Neuronal stem cell (in vitro differentiated cells): Measurements from ENCODE around the gene PSMC5.

Source experiments
- DNase-seq: peaks from one replicate; pipeline ENCODE4 v3.0.0-alpha.2; 2013; ENCODE audit warnings: low spot score
- H2AFZ ChIP-seq: one replicate; pipeline ENCODE4 v1.6.1; 2013; ENCODE audit warnings: mild to moderate bottlenecking, low read length, inconsistent platforms
- H2AK5ac ChIP-seq: 2 replicates; pipeline ENCODE4 v1.6.1; 2013; ENCODE audit warnings: low read depth, mild to moderate bottlenecking, inconsistent platforms, low read length, moderate library complexity, mixed read lengths
- H2BK120ac ChIP-seq: 2 replicates; pipeline ENCODE4 v1.6.1; 2013; ENCODE audit warnings: low read depth, mild to moderate bottlenecking, inconsistent platforms, low read length, moderate library complexity, mixed read lengths
- H2BK12ac ChIP-seq: one replicate; pipeline ENCODE4 v1.6.1; 2013; ENCODE audit warnings: low read length, inconsistent platforms
- H2BK15ac ChIP-seq: 2 replicates; pipeline ENCODE4 v1.6.1; 2013; ENCODE audit warnings: mild to moderate bottlenecking, low read length, inconsistent platforms, mixed read lengths
- H2BK5ac ChIP-seq: one replicate; pipeline ENCODE4 v1.6.1; 2013; ENCODE audit warnings: inconsistent platforms, mild to moderate bottlenecking, low read length, moderate library complexity
- H3K14ac ChIP-seq: one replicate; pipeline ENCODE4 v1.6.1; 2013; ENCODE audit warnings: low read length, inconsistent platforms
- H3K18ac ChIP-seq: 2 replicates; pipeline ENCODE4 v1.6.1; 2013; ENCODE audit warnings: low read length, inconsistent platforms
- H3K23ac ChIP-seq: 2 replicates; pipeline ENCODE4 v1.6.1; 2013; ENCODE audit warnings: low read depth, mild to moderate bottlenecking, mixed read lengths, low read length, inconsistent platforms; ENCODE audit not compliant: poor library complexity
- H3K27ac ChIP-seq: replicated peaks from 3 replicates; pipeline ENCODE4 v1.5.1; 2013; ENCODE audit warnings: low read length, inconsistent platforms
- H3K27me3 ChIP-seq, 3 experiments: 2 replicates each; pipeline ENCODE4 v1.6.1; 2013; ENCODE audit warnings: low read length in 3 of 3, mild to moderate bottlenecking in 2 of 3, inconsistent platforms in 1 of 3, low read depth in 1 of 3, mixed read lengths in 1 of 3, moderate library complexity in 1 of 3; ENCODE audit not compliant: control insufficient read depth in 3 of 3, insufficient read depth in 3 of 3
- H3K36me3 ChIP-seq, 2 donors: replicated peaks in 1 of 2; 2 replicates each; pipeline ENCODE4 v1.6.1; 2013; ENCODE audit warnings: low read length in 2 of 2; ENCODE audit not compliant: control insufficient read depth in 2 of 2, insufficient read depth in 2 of 2
- H3K4ac ChIP-seq: 2 replicates; pipeline ENCODE4 v1.6.1; 2013; ENCODE audit warnings: inconsistent platforms, mild to moderate bottlenecking, low read length, moderate library complexity
- H3K4me1 ChIP-seq, 2 donors: 1 replicate in 1 of 2; 2 replicates in 1 of 2; pipeline ENCODE4 v1.6.1; 2013; ENCODE audit warnings: low read length in 2 of 2, low read depth in 1 of 2; ENCODE audit not compliant: control insufficient read depth in 2 of 2, insufficient read depth in 1 of 2
- H3K4me2 ChIP-seq: one replicate; pipeline ENCODE4 v1.6.1; 2013; ENCODE audit warnings: mild to moderate bottlenecking, low read length, inconsistent platforms; ENCODE audit not compliant: insufficient read depth, poor library complexity, severe bottlenecking
- H3K4me3 ChIP-seq, 2 donors: 2 replicates each; pipeline ENCODE4 v1.5.1; 2013; ENCODE audit warnings: low read length in 2 of 2, mild to moderate bottlenecking in 2 of 2, inconsistent platforms in 1 of 2, moderate library complexity in 1 of 2
- H3K79me1 ChIP-seq: one replicate; pipeline ENCODE4 v1.6.1; 2013; ENCODE audit warnings: low read depth, mild to moderate bottlenecking, inconsistent platforms, low read length, moderate library complexity
- H3K9ac ChIP-seq: one replicate; pipeline ENCODE4 v1.6.1; 2013; ENCODE audit warnings: mild to moderate bottlenecking, low read depth, low read length, inconsistent platforms; ENCODE audit not compliant: poor library complexity
- H3K9me3 ChIP-seq, 2 donors: replicated peaks in 1 of 2; 2 replicates each; pipeline versions ENCODE3 to v1.6.1; 2013; ENCODE audit warnings: low read length in 2 of 2, mild to moderate bottlenecking in 2 of 2, inconsistent platforms in 1 of 2, low read depth in 1 of 2, mixed read lengths in 1 of 2, moderate library complexity in 1 of 2; ENCODE audit not compliant: control insufficient read depth in 2 of 2, insufficient read depth in 1 of 2
- H4K8ac ChIP-seq: one replicate; pipeline ENCODE4 v1.6.1; 2013; ENCODE audit warnings: low read depth, mild to moderate bottlenecking, inconsistent platforms, low read length, moderate library complexity
- H4K91ac ChIP-seq: one replicate; pipeline ENCODE4 v1.6.1; 2013; ENCODE audit warnings: low read length, low read depth, mild to moderate bottlenecking, inconsistent platforms; ENCODE audit not compliant: poor library complexity
- WGBS, 2 donors: extraction: QIAGEN DNeasy Blood & Tissue Kit; methylation state at CpG; one replicate each; pipeline ENCODE4 v1.1.7; 2013; ENCODE audit warnings: missing lambda C conversion rate in 2 of 2, mixed read lengths in 1 of 2; ENCODE audit not compliant: insufficient read length in 2 of 2, insufficient replicate concordance in 1 of 2; ENCODE audit errors: extremely low coverage in 2 of 2; 5-methylcytosine and 5-hydroxymethylcytosine counted together

The PSMC5 gene

DNA sequence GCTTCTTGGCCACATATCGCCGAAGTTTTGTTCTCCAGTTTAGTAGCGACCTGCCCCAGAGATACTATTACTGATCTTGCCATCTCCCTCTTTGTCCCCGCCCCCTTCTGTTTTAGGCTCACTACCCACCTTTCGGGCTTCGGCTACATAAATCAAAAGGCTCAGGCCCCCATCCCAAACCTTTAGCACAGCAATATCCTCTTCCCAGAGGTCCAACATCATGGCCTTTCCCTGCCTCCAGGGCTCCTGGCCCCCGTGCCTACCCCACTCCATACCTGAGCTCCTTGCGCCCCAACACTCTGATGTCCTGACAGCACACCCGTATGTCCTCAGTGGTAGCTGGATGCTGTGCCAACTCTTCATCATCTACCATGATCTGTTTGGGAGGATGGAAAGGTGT lies 2.9 kb upstream of the PSMC5 start:
- no peak for DNase-seq
- Histone ChIP-seq H3K14ac (no peak overlapping the region), H2AK5ac (no peak overlapping the region), H4K8ac (no peak overlapping the region), H2BK15ac (no peak overlapping the region), H3K4me3 (peak overlapping the region in 1 of 2 donors; percentile 27), H3K9ac (no peak overlapping the region), H3K23ac (no peak overlapping the region), H3K27me3 (no peaks in the 10 kb centered on the region), H2BK12ac (no peak overlapping the region), H3K27ac (no peak overlapping the region), H3K36me3 (peaks cover 54 to 80% of the 10 kb centered on the region in 2 donors), H2AFZ (no peak overlapping the region), H4K91ac (no peak overlapping the region), H3K4ac (no peak overlapping the region), H2BK5ac (no peak overlapping the region), H3K4me2 (no peak overlapping the region), H3K9me3 (no peaks in the 10 kb centered on the region), H3K79me1 (peaks cover 5% of the 10 kb centered on the region), H3K18ac (no peak overlapping the region), H2BK120ac (no peak overlapping the region), H3K4me1 (peaks cover 8 to 12% of the 10 kb centered on the region in 2 donors)
- WGBS, 2 donors, result no CpG with 5 or more reads among the region's 9 CpGs

DNA sequence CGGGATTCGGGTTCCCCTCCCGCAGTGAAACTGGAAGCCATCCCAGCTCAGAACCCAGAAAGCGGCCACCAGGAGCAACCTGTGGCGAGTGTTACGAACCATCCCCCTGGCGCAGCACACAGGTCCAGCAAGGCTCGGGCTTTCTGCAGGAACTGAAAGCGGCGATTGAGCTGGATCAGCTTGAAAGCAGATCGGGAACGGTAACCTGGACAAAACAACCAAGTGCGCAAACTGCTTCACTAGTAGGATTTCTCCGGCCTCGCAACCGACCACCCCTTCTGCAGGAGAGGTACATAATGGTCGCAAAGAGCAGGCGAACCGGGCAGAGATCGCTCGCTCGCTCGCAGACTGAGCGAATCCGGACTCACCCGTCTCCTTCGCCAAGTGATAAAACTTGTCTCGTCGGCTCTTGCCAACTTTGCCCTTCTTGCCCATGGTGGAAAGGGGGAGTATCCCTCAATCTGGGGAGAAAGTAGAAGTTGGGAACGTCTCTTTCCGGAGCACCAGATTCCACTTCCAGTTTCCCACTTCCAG lies 696 bp upstream of the PSMC5 start:
- H3K27ac ChIP-seq, result peak overlapping the region; percentile 29
- H2BK5ac ChIP-seq, result no peak overlapping the region
- H3K79me1 ChIP-seq, result peaks cover 6% of the 10 kb centered on the region
- no peak overlapping the region for H2AK5ac ChIP-seq
- peaks cover 8 to 12% of the 10 kb centered on the region in 2 donors for H3K4me1 ChIP-seq
- H3K23ac ChIP-seq, result no peak overlapping the region
- no peak overlapping the region for H3K4ac ChIP-seq
- peaks cover 57 to 80% of the 10 kb centered on the region in 2 donors for H3K36me3 ChIP-seq
- H4K91ac ChIP-seq, result no peak overlapping the region
- WGBS, 2 donors, result no CpG with 5 or more reads among the region's 31 CpGs
- peak overlapping the region; percentile 67 for H3K4me2 ChIP-seq
- H2BK15ac ChIP-seq, result no peak overlapping the region
- peak overlapping the region; percentile 64 to 97 for H3K4me3 ChIP-seq
- no peaks in the 10 kb centered on the region for H3K27me3 ChIP-seq
- no peak overlapping the region for H3K18ac ChIP-seq
- no peak for DNase-seq
- H2BK12ac ChIP-seq, result no peak overlapping the region
- no peak overlapping the region for H3K14ac ChIP-seq
- no peak overlapping the region for H2BK120ac ChIP-seq
- H4K8ac ChIP-seq, result no peak overlapping the region
- H3K9me3 ChIP-seq, result no peaks in the 10 kb centered on the region
- peak overlapping the region; percentile 95 for H2AFZ ChIP-seq
- peak overlapping the region; percentile 90 for H3K9ac ChIP-seq

DNA sequence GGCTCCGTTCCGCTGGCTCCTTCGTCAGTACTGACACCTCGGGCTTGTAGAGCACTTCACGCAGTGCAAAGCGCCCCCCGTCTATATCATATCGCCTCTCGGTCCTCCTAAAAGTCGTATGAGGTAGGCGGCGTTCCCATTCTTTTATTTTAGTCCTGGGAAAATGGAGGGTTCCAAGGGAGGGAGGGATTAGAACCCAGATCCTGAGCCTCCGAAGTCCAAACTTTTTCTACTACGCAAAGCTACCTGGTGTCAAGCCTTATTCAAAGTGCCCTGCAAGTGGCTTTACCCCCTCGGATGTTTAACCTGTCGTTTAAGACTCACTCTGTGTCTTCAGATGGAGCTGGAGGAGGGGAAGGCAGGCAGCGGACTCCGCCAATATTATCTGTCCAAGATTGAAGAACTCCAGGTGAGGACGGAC lies 580 bp downstream of the PSMC5 start:
- Histone ChIP-seq H3K23ac (peak overlapping the region; percentile 92), H3K18ac (peak overlapping the region; percentile 97), H2AK5ac (no peak overlapping the region), H3K4me1 (peaks cover 8 to 12% of the 10 kb centered on the region in 2 donors), H3K4me3 (peak overlapping the region; percentile 64 to 97), H3K14ac (no peak overlapping the region), H2BK15ac (peak overlapping the region; percentile 32), H2BK120ac (no peak overlapping the region), H3K9me3 (no peaks in the 10 kb centered on the region), H2BK12ac (no peak overlapping the region), H4K91ac (no peak overlapping the region), H3K9ac (peak overlapping the region; percentile 95), H2AFZ (peak overlapping the region; percentile 95), H3K4me2 (peak overlapping the region; percentile 86), H4K8ac (no peak overlapping the region), H3K36me3 (peaks cover 60 to 80% of the 10 kb centered on the region in 2 donors), H3K4ac (no peak overlapping the region), H3K79me1 (peaks cover 6% of the 10 kb centered on the region), H2BK5ac (peak overlapping the region; percentile 75), H3K27me3 (no peaks in the 10 kb centered on the region), H3K27ac (peak overlapping the region; percentile 70)
- no CpG with 5 or more reads among the region's 19 CpGs for WGBS, 2 donors
- DNase-seq, result no peak

DNA sequence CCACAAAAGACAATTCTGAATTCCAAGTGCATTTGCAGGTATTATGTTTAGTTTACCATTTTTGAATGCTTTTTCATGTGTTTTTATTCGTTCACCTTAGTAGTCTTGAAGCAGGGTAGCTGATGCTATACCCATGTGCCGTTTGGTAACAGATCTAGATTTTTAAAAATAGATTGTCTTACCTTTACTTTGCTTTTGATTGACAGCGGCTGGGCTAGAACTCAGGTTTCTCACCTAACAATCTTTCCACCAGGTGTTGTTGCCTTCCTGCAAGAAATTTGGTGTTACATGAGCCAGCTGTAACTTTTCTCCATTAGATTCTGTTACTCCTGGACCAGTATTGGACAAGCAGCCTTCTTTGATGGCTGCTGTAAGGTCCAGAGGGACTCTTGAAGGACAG lies 1.7 kb downstream of the PSMC5 start:
- H2BK120ac ChIP-seq, result no peak overlapping the region
- no CpG with 5 or more reads among the region's 3 CpGs for WGBS, 2 donors
- H3K14ac ChIP-seq, result no peak overlapping the region
- H3K27ac ChIP-seq, result no peak overlapping the region
- no peak overlapping the region for H2BK15ac ChIP-seq
- no peak overlapping the region for H2BK5ac ChIP-seq
- H3K18ac ChIP-seq, result no peak overlapping the region
- peak overlapping the region in 1 of 2 donors; percentile 64 for H3K4me3 ChIP-seq
- peaks cover 6% of the 10 kb centered on the region for H3K79me1 ChIP-seq
- no peak overlapping the region for H4K91ac ChIP-seq
- no peaks in the 10 kb centered on the region for H3K9me3 ChIP-seq
- H2AFZ ChIP-seq, result no peak overlapping the region
- no peak overlapping the region for H3K4ac ChIP-seq
- peaks cover 8 to 12% of the 10 kb centered on the region in 2 donors for H3K4me1 ChIP-seq
- H3K9ac ChIP-seq, result no peak overlapping the region
- no peak overlapping the region for H4K8ac ChIP-seq
- no peak for DNase-seq
- H3K4me2 ChIP-seq, result no peak overlapping the region
- no peak overlapping the region for H2AK5ac ChIP-seq
- peaks cover 63 to 80% of the 10 kb centered on the region in 2 donors for H3K36me3 ChIP-seq
- H2BK12ac ChIP-seq, result no peak overlapping the region
- H3K23ac ChIP-seq, result no peak overlapping the region
- H3K27me3 ChIP-seq, result no peaks in the 10 kb centered on the region
